Endometrium (tissue), 2 donors: ENCODE measurements around the gene BCKDK.
"Not testable (repeated sequence)": the region's sequence is repeated elsewhere in the genome, so short reads cannot be mapped to it uniquely, and the experiment has no call there.

Source experiments
- FAIRE-seq: peaks from 2 replicates; lab custom pipeline; 2012; peaks lifted over from hg19 to GRCh38; lab: Jason Lieb, UNC
- donor health status: control.
- donor health status: control.

BCKDK gene

DNA sequence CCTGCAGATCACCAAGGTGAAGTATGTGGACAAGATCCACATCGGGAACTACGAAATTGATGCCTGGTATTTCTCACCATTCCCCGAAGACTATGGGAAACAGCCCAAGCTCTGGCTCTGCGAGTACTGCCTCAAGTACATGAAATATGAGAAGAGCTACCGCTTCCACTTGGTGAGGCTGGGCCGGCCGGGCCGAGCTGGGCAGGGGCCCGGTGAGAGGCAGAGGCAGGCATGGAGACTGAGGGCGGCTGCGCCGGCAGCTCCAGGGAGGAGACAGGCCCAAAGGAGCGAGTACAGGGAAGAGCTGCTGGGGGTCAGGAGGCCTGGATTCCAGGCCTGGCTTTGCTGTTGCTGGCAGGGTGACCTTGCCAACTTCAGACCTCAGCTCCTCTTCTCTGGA lies 19.0 kb downstream of the BCKDK start:
- no peak for FAIRE-seq

DNA sequence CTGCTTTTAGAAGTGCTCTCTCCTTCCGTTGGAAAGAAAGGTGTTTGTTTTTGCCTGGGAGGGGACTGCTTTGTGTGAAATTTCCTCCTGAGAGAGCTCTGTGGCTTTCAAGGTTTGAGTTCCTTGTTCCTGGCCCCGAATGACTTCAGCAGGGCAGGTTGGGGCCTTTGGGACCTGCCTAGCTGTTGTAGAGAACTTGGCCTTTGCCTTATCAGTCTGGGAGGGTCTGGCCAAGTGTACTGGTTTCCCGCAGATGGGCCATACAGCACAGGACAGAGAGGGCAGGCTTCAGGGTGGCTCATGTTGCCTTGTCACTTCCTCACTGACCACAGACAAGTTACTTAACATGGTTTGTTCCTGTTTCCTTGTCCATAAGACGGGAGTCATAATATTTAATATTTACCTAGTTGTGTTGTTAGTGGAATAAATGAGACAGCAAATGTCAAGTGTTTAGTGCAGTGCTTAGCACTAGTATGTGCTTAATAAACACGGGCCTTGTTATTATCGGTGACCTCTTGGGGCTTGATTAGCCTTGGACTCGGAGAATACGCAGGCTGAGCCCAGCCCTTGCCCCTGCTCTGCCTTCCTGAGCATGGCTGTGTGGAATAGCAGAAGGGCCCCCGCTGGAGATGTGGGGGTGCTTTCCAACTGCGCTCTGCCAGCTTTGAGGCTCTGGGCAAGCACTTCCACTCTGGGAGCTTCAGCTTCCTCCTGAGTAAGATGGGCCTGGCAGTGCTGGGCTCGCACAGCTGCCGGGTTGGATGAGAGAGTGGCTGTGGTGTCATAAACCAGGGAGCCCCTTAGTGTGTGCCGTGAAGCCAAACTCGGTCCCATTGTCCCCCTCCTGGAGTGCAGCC lies 20.8 kb downstream of the BCKDK start:
- FAIRE-seq, result no peak

- no peak for FAIRE-seq
Measured at GRCh38 chr16:31129568-31130335, 21.6 kb downstream of the BCKDK start.

DNA sequence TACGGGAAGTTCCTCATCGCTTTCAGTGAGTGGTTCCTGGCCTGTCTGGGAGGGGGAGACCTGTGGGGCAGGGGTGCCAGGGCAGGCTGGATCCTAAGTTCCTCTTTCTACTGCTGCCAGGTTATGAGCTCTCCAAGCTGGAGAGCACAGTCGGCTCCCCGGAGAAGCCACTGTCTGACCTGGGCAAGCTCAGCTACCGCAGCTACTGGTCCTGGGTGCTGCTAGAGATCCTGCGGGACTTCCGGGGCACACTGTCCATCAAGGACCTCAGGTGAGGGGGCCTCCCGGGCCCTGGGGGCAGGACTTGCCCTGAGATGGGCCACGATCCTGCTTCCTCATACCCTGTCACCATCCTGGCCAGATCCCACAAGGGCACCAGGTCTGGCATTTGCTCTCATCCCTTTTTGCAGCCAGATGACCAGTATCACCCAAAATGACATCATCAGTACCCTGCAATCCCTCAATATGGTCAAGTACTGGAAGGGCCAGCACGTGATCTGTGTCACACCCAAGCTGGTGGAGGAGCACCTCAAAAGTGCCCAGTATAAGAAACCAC lies 22.2 kb downstream of the BCKDK start:
- FAIRE-seq, result no peak

DNA sequence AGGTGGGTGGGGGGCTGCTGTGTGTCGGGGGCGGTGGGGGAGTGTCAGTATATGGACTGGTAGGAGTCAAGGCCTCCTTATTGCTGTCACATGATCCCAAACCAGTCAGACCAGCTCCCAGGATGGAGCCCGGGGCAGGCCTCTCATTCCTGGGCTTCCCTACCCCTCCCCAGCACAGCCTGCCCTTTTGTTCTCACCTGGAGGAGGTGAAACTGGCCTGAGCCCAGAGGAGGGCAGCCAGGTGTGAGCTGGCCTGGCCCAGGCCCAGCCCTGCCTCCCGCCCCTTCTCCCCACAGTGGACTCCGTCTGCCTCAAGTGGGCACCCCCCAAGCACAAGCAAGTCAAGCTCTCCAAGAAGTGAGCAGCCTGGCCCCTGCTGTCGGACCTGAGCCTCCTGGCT lies 22.7 kb downstream of the BCKDK start:
- FAIRE-seq, result no peak

DNA sequence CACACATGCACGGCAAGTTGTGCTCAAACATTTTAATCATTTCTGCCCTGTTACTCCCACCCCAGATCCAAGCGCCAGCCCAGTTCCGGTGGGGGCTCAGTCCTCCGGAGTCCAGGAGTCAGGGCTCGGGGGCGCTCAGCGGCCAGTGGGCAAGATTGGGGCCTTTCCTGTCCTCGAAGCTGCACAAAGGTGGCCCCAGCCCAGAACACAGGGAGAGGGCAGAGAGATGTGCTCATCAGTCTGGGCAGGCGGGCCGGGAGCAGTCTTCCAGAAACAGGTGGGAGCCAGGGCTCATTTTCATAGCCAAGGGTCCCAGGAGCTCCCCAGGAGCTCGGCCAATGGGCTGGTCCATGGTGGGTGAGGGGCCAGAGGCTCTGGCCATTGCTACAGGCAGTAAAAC lies 23.2 kb downstream of the BCKDK start:
- no peak for FAIRE-seq

- FAIRE-seq, result no peak
Measured at GRCh38 chr16:31131841-31132271, 23.7 kb downstream of the BCKDK start.

DNA sequence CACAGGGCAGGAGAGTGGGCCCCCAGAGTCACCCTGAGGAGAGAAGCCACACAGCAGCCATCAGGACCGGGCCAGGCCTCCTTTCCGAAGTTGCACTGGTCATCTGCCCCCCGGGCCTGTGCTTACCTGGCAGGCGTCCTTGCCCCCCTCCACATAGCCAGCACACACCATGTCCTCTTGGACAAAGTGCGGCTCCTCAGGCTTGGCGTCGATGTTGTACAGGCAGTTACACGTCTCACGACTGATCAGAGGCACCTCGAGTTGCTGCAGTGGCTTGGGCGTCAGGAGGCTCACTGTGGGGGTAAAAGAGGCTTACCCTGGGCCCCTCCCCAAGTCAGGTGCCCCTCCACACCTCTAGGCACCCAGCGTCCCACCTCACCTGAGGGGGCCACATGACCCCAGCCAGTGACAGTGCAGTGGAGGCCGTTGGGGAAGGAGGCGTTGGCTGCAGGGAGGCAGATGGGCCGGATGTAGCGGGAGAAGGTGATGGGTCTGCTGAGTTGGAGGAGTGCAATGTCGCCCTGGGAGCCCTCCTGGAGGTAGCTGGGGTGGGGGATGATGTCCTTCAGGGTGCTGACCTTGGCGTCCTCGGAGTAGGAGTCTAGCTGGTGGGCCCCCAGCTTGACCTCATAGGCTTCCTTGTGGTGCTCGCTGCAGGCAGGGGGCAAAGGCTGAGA lies 24.3 kb downstream of the BCKDK start:
- no peak for FAIRE-seq

GRCh38 chr16:31133046-31133501 lies 24.9 kb downstream of the BCKDK start:
- no peak for FAIRE-seq

GRCh38 chr16:31134091-31134571 lies 25.9 kb downstream of the BCKDK start:
- FAIRE-seq, result no peak

DNA sequence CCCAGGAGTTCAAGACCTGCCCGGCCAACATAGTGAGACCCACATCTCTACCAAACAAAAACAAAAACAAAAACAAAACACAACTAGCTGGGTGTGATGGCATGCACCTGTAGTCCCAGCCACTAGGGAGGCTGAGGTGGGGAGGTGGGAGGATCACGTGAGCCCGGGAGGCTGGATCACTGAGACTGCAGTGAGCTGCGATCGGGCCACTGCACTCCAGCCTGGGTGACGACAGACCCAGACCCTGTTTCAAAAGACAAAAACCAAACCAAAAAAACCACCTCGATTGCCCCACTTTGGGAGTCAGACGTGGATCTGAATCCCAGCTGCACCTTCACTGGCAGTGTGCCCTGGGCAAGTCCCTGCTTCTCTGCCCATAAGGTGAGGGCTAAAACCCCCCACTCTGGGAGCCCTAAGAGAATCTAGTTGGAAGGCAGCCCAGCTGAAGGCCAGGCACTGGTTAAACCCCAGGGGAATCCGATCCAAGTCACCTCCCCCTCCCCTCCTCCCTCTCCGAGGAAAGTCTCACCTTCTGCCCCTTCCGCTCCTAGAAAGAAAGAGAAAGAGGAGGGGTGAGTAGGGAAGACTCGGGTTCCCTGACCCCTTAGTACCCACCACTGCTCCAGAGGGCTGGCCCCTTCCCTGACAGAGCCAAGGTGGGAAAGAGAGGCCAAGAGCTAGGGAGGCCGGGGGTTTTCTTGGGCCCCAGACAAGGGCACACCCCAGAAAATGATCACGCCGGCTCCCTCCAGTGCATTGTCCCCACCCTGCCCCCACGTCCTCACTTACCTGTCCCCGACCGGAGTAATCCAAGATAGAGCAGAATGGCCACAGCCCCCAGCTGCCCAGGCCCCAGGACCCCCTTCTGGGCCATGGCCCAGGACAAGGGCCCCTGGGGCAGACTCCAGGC lies 26.7 kb downstream of the BCKDK start:
- no peak for FAIRE-seq

DNA sequence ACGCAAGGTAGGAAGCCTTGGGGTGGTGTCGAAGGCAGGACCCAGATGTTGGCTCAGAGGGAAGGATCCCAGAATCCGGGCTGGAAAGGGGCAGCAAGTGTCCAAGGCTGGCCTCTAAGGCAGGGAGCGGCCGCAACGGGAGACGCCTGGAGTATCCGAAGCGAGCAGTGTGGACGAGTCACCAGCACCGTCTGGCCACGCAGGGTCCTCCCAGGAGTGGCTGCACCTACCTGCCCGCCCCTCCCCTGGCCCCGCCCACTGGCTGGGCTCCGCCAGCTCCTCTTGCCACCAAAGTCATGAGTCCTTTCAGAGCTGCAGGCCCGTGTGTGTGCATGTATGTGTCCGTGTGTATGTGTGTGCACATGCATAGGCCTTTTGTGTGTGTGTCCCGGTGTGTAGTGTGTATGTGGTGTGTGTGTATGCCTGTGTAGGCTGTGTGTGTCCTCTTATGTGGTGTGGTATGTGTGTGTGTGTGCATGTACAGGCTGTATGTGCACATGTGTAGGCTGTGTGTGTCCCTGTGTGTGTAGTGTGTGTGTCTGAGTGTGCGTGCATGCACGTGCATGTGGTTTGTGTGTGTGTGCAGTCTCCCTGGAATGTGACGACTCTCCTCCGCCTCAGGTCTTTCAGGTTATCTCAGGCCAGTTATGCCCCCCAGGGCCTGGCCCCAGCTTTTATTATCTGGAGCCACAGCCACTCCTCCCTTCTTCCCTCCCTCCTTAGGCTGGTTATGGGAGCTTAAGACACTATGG lies 27.5 kb downstream of the BCKDK start, which contains the start of gene PRSS8:
Gene PRSS8 (minus strand): TSS at position 193 of the 752 bp plus-strand sequence. CDS start 229 bp downstream, outside the sequence.
- no peak for FAIRE-seq

GRCh38 chr16:31136287-31136662 lies 28.1 kb downstream of the BCKDK start:
- no peak for FAIRE-seq

DNA sequence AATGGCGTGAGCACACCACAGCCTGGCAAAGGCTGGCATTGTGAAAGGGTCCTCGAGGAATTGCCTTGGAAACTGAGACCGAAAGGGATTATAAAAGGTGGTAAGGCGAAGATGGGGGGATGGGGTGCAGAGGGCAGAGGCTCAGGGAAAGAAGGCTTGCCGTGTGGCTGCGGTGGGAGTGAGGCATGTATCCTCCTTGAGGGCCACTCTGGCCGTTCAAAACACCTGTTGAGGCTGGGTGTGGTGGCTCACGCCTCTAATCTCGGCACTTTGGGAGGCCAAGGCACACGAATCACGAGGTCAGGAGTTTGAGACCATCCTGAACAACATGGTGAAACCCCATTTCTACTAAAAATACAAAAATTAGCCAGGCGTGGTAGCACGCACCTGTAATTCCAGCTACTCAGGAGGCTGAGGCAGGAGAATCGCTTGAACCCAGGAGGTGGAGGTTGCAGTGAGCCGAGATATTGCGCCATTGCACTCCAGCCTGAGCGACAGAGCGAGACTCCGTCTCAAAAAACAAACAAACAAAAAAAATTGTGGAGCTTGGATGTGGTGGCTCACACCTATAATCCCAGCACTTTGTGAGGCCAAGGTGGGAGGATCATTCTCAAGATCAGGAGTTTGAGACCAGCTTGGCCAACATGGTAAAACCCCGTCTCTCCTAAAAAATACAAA lies 28.8 kb downstream of the BCKDK start:
- not testable (repeated sequence) for FAIRE-seq

DNA sequence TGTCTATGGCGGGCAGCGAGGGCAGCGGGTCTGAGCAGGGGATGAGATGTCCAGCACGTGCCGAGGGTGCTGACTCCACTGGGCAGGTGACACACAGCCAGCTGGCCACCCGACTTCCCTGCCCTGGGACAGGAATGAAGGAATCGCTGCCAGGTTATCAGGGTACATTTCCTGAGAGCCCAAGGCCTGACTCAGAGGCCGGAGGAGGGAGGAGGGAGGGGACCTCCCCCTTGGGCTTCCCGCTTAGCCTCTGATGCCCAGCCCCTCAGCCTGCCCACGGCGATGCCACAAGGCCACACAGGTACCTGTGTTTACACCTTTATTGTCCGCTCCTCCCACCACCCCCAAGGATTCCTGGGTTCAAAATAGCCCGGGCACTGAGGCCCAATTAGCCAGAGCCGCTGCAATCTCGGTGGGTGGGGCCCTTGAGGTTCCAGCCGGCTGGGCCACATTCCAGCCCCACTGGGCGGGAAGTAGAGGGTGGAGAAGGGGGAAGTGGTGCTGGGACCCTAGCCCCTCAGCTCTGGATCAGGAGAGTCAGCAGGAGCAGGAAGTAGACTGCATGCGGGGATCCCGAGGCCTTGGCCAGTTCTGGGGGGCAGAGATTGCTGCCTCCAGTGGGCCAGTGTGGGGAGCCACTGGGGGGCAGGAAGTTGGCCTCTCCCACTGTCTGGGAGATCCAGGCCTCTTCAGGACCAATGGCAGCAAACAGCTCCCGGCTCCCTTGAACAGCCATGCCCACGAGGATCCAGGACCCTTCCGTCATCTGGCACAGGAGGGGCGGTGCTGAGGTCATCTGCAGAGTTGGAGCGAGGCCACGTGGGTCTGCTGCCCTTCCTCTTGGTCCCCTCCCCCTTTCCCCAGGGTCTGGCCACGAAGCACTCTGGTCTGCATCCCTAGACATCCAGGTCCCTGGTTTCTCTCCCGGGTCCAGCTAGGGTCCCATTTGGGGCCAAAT lies 30.7 kb downstream of the BCKDK start:
- no peak for FAIRE-seq

DNA sequence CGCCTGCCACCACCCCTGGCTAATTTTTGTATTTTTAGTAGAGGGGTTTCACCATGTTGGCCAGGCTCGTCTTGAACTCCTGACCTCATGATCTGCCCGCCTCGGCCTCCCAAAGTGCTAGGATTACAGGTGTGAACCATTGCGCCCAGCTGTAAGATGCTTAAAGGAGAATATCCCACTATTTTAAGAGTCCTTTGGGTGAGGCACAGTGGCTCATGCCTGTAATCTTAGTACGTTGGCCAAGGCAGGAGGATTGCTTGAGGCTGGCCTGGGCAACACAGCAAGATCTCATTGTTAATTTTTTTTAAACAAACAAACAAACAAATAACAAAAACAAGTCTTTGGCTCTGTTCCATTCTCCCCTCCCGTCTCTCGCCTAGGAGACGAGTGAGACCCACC lies 32.9 kb downstream of the BCKDK start:
- not testable (repeated sequence) for FAIRE-seq

GRCh38 chr16:31141489-31142108 lies 33.4 kb downstream of the BCKDK start:
- FAIRE-seq, result no peak
